Measurements from ENCODE around the gene HYAL2.

HYAL2 gene

GRCh38 chr3:50322386-50323091 lies at the start of gene HYAL2:
TSS of gene HYAL2 (minus strand) at chr3:50322745. CDS start at chr3:50320489, 2,256 bp downstream.
- DNase-seq: peak; percentile 57

- DNase-seq: no peak
Observed at GRCh38 chr3:50371133-50371685, 48.7 kb upstream of the HYAL2 start.

- DNase-seq: peak; percentile 80
Observed at GRCh38 chr3:50370594-50370993, 48.0 kb upstream of the HYAL2 start.

- no peak for DNase-seq
Observed at GRCh38 chr3:50369012-50369670, 46.6 kb upstream of the HYAL2 start.

- no peak for DNase-seq
Observed at GRCh38 chr3:50365842-50366220, 43.3 kb upstream of the HYAL2 start.

- peak; percentile 91 for DNase-seq
Observed at GRCh38 chr3:50365080-50365841, 42.7 kb upstream of the HYAL2 start.

- DNase-seq: peak; percentile 65
Observed at GRCh38 chr3:50364573-50365079, 42.1 kb upstream of the HYAL2 start.

- DNase-seq: no peak
Observed at GRCh38 chr3:50359760-50360110, 37.2 kb upstream of the HYAL2 start.

- DNase-seq: peak; percentile 99
Observed at GRCh38 chr3:50358911-50359759, 36.6 kb upstream of the HYAL2 start, which contains the start of gene TMEM115. TSS of gene TMEM115 (minus strand) at chr3:50359521. CDS start at chr3:50359063, 458 bp downstream.

- DNase-seq: no peak
Observed at GRCh38 chr3:50358355-50358910, 35.9 kb upstream of the HYAL2 start.

GRCh38 chr3:50357481-50357880 lies 34.9 kb upstream of the HYAL2 start:
- DNase-seq: no peak

- no peak for DNase-seq
Observed at GRCh38 chr3:50356553-50356952, 34.0 kb upstream of the HYAL2 start.

- no peak for DNase-seq
Observed at GRCh38 chr3:50355829-50356552, 33.4 kb upstream of the HYAL2 start.

GRCh38 chr3:50354850-50355249 lies 32.3 kb upstream of the HYAL2 start:
- no peak for DNase-seq

GRCh38 chr3:50354186-50354764 lies 31.7 kb upstream of the HYAL2 start:
- no peak for DNase-seq

- DNase-seq: no peak
Observed at GRCh38 chr3:50353245-50354004, 30.9 kb upstream of the HYAL2 start.

GRCh38 chr3:50352781-50353180 lies 30.2 kb upstream of the HYAL2 start:
- DNase-seq: no peak

- no peak for DNase-seq
Observed at GRCh38 chr3:50351323-50351697, 28.8 kb upstream of the HYAL2 start.

GRCh38 chr3:50350527-50351322 lies 28.2 kb upstream of the HYAL2 start, which contains the start of the genes CYB561D2 and NPRL2:
TSS of gene CYB561D2 (plus strand) at chr3:50350862. CDS start at chr3:50351434, 572 bp downstream.
TSS of gene NPRL2 (minus strand) at chr3:50350775. CDS start at chr3:50350652, 123 bp downstream.
- peak; percentile 98 for DNase-seq
